H1 (cell line): ENCODE measurements around the gene HSD17B3. TPM values are rescaled to one million over a fixed set of nuclear protein-coding genes. Genes with fewer than 3 reads are reported as not detected.

ENCODE experiments used
- CTCF ChIA-PET: fragments of 300-600 bp; sonication (Branson Sonifier 250); formaldehyde crosslinking; loops from one replicate; lab custom pipeline; 2021; ENCODE audit not compliant: partially characterized antibody; lab: Charles Lee
- POLR2A ChIA-PET: fragments of 300-600 bp; sonication (Branson Sonifier 250); formaldehyde crosslinking; loops from one replicate; lab custom pipeline; 2021; ENCODE audit warnings: inconsistent platforms; ENCODE audit not compliant: partially characterized antibody; lab: Charles Lee
- DNase-seq, 2 experiments: peaks; one replicate each; pipeline versions ENCODE4 v3.0.0 to v3.0.0-alpha.2; 2010 to 2022; ENCODE audit warnings: low spot score in 2 of 2, low read depth in 1 of 2, mixed read lengths in 1 of 2
- FAIRE-seq: peaks from 2 replicates; lab custom pipeline; 2011; peaks lifted over from hg19 to GRCh38; lab: Jason Lieb, UNC
- H2AFZ ChIP-seq: 2 replicates; pipeline ENCODE4 v1.8.1; 2012; ENCODE audit warnings: low read length, inconsistent platforms
- H2AK5ac ChIP-seq: 2 replicates; pipeline ENCODE4 v1.6.1; 2013; ENCODE audit warnings: low read depth, low read length
- H2BK120ac ChIP-seq: replicated peaks from 2 replicates; pipeline ENCODE3; 2013; ENCODE audit warnings: low read depth, low read length, inconsistent platforms
- H2BK12ac ChIP-seq: 2 replicates; pipeline ENCODE4 v1.6.1; 2013; ENCODE audit warnings: low read depth, low read length
- H2BK15ac ChIP-seq: 2 replicates; pipeline ENCODE4 v1.6.1; 2013; ENCODE audit warnings: low read length
- H2BK20ac ChIP-seq: 2 replicates; pipeline ENCODE4 v1.6.1; 2013; ENCODE audit warnings: low read length
- H2BK5ac ChIP-seq: 2 replicates; pipeline ENCODE4 v1.6.1; 2013; ENCODE audit warnings: low read depth, low read length
- H3K14ac ChIP-seq: 2 replicates; pipeline ENCODE4 v1.6.1; 2013; ENCODE audit warnings: inconsistent platforms; ENCODE audit not compliant: insufficient read length
- H3K18ac ChIP-seq: 2 replicates; pipeline ENCODE4 v1.6.1; 2013; ENCODE audit warnings: low read length; ENCODE audit errors: extremely low read depth
- H3K23ac ChIP-seq: 2 replicates; pipeline ENCODE4 v1.6.1; 2013; ENCODE audit warnings: inconsistent platforms; ENCODE audit not compliant: insufficient read length
- H3K23me2 ChIP-seq: 2 replicates; pipeline ENCODE4 v1.6.1; 2013; ENCODE audit warnings: low read depth, low read length
- H3K27ac ChIP-seq: 2 replicates; pipeline ENCODE4 v1.6.1; 2011; ENCODE audit warnings: low read depth, low read length, inconsistent platforms
- H3K27me3 ChIP-seq, 4 experiments: replicated peaks in 1 of 4; 1 replicate in 1 of 4; 2 replicates in 3 of 4; pipeline versions ENCODE4 v1.6.1 to v1.8.1; 2011 to 2013; ENCODE audit warnings: low read length in 3 of 4, mild to moderate bottlenecking in 3 of 4, inconsistent platforms in 2 of 4, mixed read lengths in 2 of 4, moderate library complexity in 1 of 4; ENCODE audit not compliant: control insufficient read depth in 3 of 4, insufficient read depth in 3 of 4; ENCODE audit errors: extremely low read depth in 1 of 4
- H3K36me3 ChIP-seq, 4 experiments: 2 replicates each; pipeline versions ENCODE4 v1.6.1 to v1.8.1; 2011 to 2013; ENCODE audit warnings: mild to moderate bottlenecking in 4 of 4, low read length in 3 of 4, moderate library complexity in 2 of 4, control low read depth in 1 of 4, inconsistent platforms in 1 of 4; ENCODE audit not compliant: insufficient read depth in 4 of 4, control insufficient read depth in 2 of 4
- H3K4ac ChIP-seq: replicated peaks from 2 replicates; pipeline ENCODE3; 2013; ENCODE audit warnings: low read length, low read depth, mixed read lengths, inconsistent platforms; ENCODE audit not compliant: insufficient read length
- H3K4me1 ChIP-seq, 4 experiments: replicated peaks in 1 of 4; 1 replicate in 1 of 4; 2 replicates in 3 of 4; pipeline versions ENCODE4 v1.6.1 to v1.8.1; 2011 to 2013; ENCODE audit warnings: low read length in 3 of 4, inconsistent platforms in 2 of 4, mixed read lengths in 1 of 4; ENCODE audit not compliant: insufficient read depth in 4 of 4, control insufficient read depth in 3 of 4
- H3K4me2 ChIP-seq, 2 experiments: 2 replicates each; pipeline versions ENCODE4 v1.6.1 to v1.8.1; 2011 to 2013; ENCODE audit warnings: low read depth in 2 of 2, low read length in 2 of 2, control low read depth in 1 of 2, inconsistent platforms in 1 of 2, mild to moderate bottlenecking in 1 of 2; ENCODE audit not compliant: insufficient read depth in 1 of 2
- H3K4me3 ChIP-seq, 4 experiments: fragments of 200-600, 300-600 bp in 1 of 4; sonication (generic), shearing (Covaris generic), sonication (Bioruptor Twin) in 1 of 4; 2 replicates each; pipeline versions ENCODE4 v1.5.1 to v1.8.1; 2011 to 2016; ENCODE audit warnings: low read length in 4 of 4, low read depth in 3 of 4, control low read depth in 2 of 4, inconsistent platforms in 2 of 4, mild to moderate bottlenecking in 2 of 4, mixed read lengths in 1 of 4, moderate library complexity in 1 of 4; ENCODE audit not compliant: insufficient read depth in 2 of 4; ENCODE audit errors: extremely low read depth in 1 of 4
- H3K56ac ChIP-seq: replicated peaks from 2 replicates; pipeline ENCODE3; 2013; ENCODE audit warnings: low read depth, mild to moderate bottlenecking, mixed read lengths, low read length, inconsistent platforms; ENCODE audit not compliant: insufficient read length
- H3K79me1 ChIP-seq: 2 replicates; pipeline ENCODE4 v1.6.1; 2013; ENCODE audit warnings: low read depth, low read length, control low read depth
- H3K79me2 ChIP-seq, 2 experiments: 2 replicates each; pipeline versions ENCODE4 v1.6.1 to v1.8.1; 2012 to 2013; ENCODE audit warnings: low read length in 2 of 2, mild to moderate bottlenecking in 2 of 2, inconsistent platforms in 1 of 2; ENCODE audit not compliant: insufficient read depth in 2 of 2, control insufficient read depth in 1 of 2
- H3K9ac ChIP-seq, 4 experiments: replicated peaks in 1 of 4; 1 replicate in 1 of 4; 2 replicates in 3 of 4; pipeline versions ENCODE4 v1.6.1 to v1.8.1; 2011 to 2013; ENCODE audit warnings: low read depth in 3 of 4, low read length in 3 of 4, control low read depth in 2 of 4, mild to moderate bottlenecking in 2 of 4, moderate library complexity in 2 of 4, inconsistent platforms in 1 of 4; ENCODE audit errors: extremely low read depth in 1 of 4
- H3K9me3 ChIP-seq, 2 experiments: 2 replicates each; pipeline versions ENCODE4 v1.6.1 to v1.8.1; 2012 to 2013; ENCODE audit warnings: mild to moderate bottlenecking in 2 of 2, moderate library complexity in 2 of 2, control low read depth in 1 of 2, inconsistent platforms in 1 of 2, low read depth in 1 of 2, low read length in 1 of 2, mixed read lengths in 1 of 2; ENCODE audit not compliant: insufficient read depth in 2 of 2
- H4K20me1 ChIP-seq, 2 experiments: replicated peaks in 1 of 2; 2 replicates each; pipeline versions ENCODE3 to v1.8.1; 2011 to 2013; ENCODE audit warnings: inconsistent platforms in 2 of 2, low read length in 2 of 2, mild to moderate bottlenecking in 1 of 2; ENCODE audit not compliant: insufficient read depth in 2 of 2, control insufficient read depth in 1 of 2
- H4K5ac ChIP-seq: 2 replicates; pipeline ENCODE4 v1.6.1; 2013; ENCODE audit warnings: low read length, low read depth, mixed read lengths, inconsistent platforms; ENCODE audit not compliant: insufficient read length
- H4K8ac ChIP-seq: 2 replicates; pipeline ENCODE4 v1.8.0; 2013; ENCODE audit warnings: mild to moderate bottlenecking, moderate library complexity, low read length, inconsistent platforms; ENCODE audit not compliant: insufficient read depth; ENCODE audit errors: extremely low read depth
- H4K91ac ChIP-seq: replicated peaks from 2 replicates; pipeline ENCODE3; 2013; ENCODE audit warnings: low read length, mixed read lengths, inconsistent platforms; ENCODE audit not compliant: insufficient read length
- BRCA1 ChIP-seq: IDR thresholded peaks from 2 replicates; pipeline ENCODE4 v1.6.1; 2012; ENCODE audit warnings: low read depth, low read length, improper control_type of control experiment
- CHD1 ChIP-seq: IDR thresholded peaks from 2 replicates; pipeline ENCODE4 v1.6.1; 2012; ENCODE audit warnings: low read depth, low read length, improper control_type of control experiment
- CTBP2 ChIP-seq: IDR thresholded peaks from 2 replicates; pipeline ENCODE4 v1.7.0; 2011; ENCODE audit warnings: borderline replicate concordance, mild to moderate bottlenecking, moderate library complexity, mixed read lengths, low read length; ENCODE audit not compliant: insufficient read depth, insufficient read length
- CTCF ChIP-seq, 3 experiments: IDR thresholded peaks; 1 replicate in 2 of 3; 2 replicates in 1 of 3; pipeline versions ENCODE4 v1.5.1 to v1.6.1; 2011; ENCODE audit warnings: low read length in 3 of 3, mild to moderate bottlenecking in 3 of 3, inconsistent platforms in 2 of 3, low read depth in 1 of 3, moderate library complexity in 1 of 3; ENCODE audit not compliant: insufficient read depth in 1 of 3; ENCODE audit errors: control extremely low read depth in 1 of 3
- EP300 ChIP-seq, 2 experiments: IDR thresholded peaks; 1 replicate in 1 of 2; 2 replicates in 1 of 2; pipeline ENCODE4 v1.6.1; 2011 to 2012; ENCODE audit warnings: low read depth in 2 of 2, low read length in 2 of 2, mild to moderate bottlenecking in 2 of 2, borderline replicate concordance in 1 of 2, inconsistent platforms in 1 of 2, moderate library complexity in 1 of 2
- GABPA ChIP-seq: IDR thresholded peaks from 2 replicates; pipeline ENCODE4 v1.6.1; 2011; ENCODE audit warnings: mild to moderate bottlenecking, low read length, moderate library complexity, borderline replicate concordance; ENCODE audit not compliant: insufficient read depth
- KDM5A ChIP-seq: fragments of 200-600 bp; IDR thresholded peaks from 2 replicates; pipeline ENCODE4 v1.7.1; 2012; ENCODE audit warnings: mild to moderate bottlenecking, low read length, inconsistent platforms, mixed read lengths
- TCF12 ChIP-seq: IDR thresholded peaks from 2 replicates; pipeline ENCODE4 v1.6.1; 2011; ENCODE audit warnings: low read depth, mild to moderate bottlenecking, low read length
- YY1 ChIP-seq: IDR thresholded peaks from 2 replicates; pipeline ENCODE4 v1.6.1; 2011; ENCODE audit warnings: low read depth, mild to moderate bottlenecking, low read length
- WGBS, 2 experiments: shearing (Covaris generic) in 1 of 2; methylation state at CpG; one replicate each; pipeline versions ENCODE4 v1.1.6 to v1.1.7; 2013 to 2015; ENCODE audit warnings: low lambda C conversion rate in 2 of 2, mixed read lengths in 2 of 2, inconsistent platforms in 1 of 2, low coverage in 1 of 2, missing lambda C conversion rate in 1 of 2; ENCODE audit not compliant: insufficient replicate concordance in 2 of 2, insufficient coverage in 1 of 2, insufficient read length in 1 of 2; ENCODE audit errors: extremely low coverage in 1 of 2, missing lambda C conversion rate in 1 of 2; 5-methylcytosine and 5-hydroxymethylcytosine counted together
- polyA plus RNA-seq, 7 experiments: library from polyadenylated mRNA; depleted of rRNA in 3 of 7; stranded (reverse) in 5 of 7; unstranded in 2 of 7; fragments of >200 nt in 5 of 7; fragments of 200-250 nt in 2 of 7; gene quantifications; 1 replicate in 5 of 7; 2 replicates in 1 of 7; 4 replicates in 1 of 7; pipeline versions ENCODE4 v1.2.1 to v1.2.3, GENCODE V29; 2011 to 2013; ENCODE audit warnings: missing spikeins in 2 of 7, mixed read lengths in 2 of 7
- total RNA-seq: library from RNA; stranded (reverse); fragmentation: NEBNext Ultra II Directional; extraction: Animal tissue kit (Norgen Biotek cat#: 25700); gene quantifications from 2 replicates; pipeline ENCODE4 v1.2.1, GENCODE V29; 2021

HSD17B3 gene
- total and polyA plus RNA-seq, 2 of the 8 experiments (the other 6 are each of a cell fraction or from before 2014, with no cell fraction given) = not detected

GRCh38 chr9:96209407-96210271 lies 92.3 kb downstream of the HSD17B3 start:
- WGBS, 2 experiments = 83% methylated on average over 7 of the region's 7 CpGs; no CpG with 5 or more reads in 1 of the 2 experiments
- CTCF ChIA-PET = interaction anchor here (0.6 to 2.3 kb wide), 8 partner anchors 8 to 1042 kb away, joined by 3 to 8 read pairs (median 4); no protein-coding TSS in a partner anchor
- no peak overlapping the region for H4K8ac ChIP-seq
- no peaks in the 10 kb centered on the region for H3K79me1 ChIP-seq
- TF ChIP-seq GABPA (no peak), KDM5A (no peak), CTBP2 (no peak), BRCA1 (no peak), EP300 (IDR thresholded peaks at IDR 0.05; ENCODE audit: borderline replicate concordance in 1 of 2, low read depth in 2 of 2, low read length in 2 of 2) (no peak), TCF12 (no peak), CHD1 (no peak), YY1 (no peak), CTCF (IDR thresholded peaks at IDR 0.05; ENCODE audit: control extremely low read depth in 1 of 3, insufficient read depth in 1 of 3, low read depth in 1 of 3, low read length in 3 of 3) (no peak)
- peaks cover 0 to 4% (median 0%) of the 10 kb centered on the region in 4 experiments; a peak in 2 of 7 replicates for H3K27me3 ChIP-seq
- no peak overlapping the region for H4K91ac ChIP-seq
- no peaks in the 10 kb centered on the region for H4K20me1 ChIP-seq
- no peak overlapping the region for H2AFZ ChIP-seq
- FAIRE-seq (no peak), DNase-seq (no peak)
- no peaks in the 10 kb centered on the region for H3K79me2 ChIP-seq
- no peaks in the 10 kb centered on the region for H3K36me3 ChIP-seq
- no peak overlapping the region for H3K56ac ChIP-seq
- H2BK5ac ChIP-seq = no peak overlapping the region
- H2BK20ac ChIP-seq = no peak overlapping the region
- H4K5ac ChIP-seq = no peak overlapping the region
- H3K27ac ChIP-seq = no peak overlapping the region
- no peak overlapping the region for H3K4ac ChIP-seq
- no peak overlapping the region for H2BK15ac ChIP-seq
- H3K4me2 ChIP-seq = no peak overlapping the region
- POLR2A ChIA-PET = interaction anchor here (0.9 to 1.1 kb wide), 2 partner anchors 25 to 334 kb away, joined by 3 read pairs; partner anchors contain the start of gene ERCC6L2
- H3K9me3 ChIP-seq = no peaks in the 10 kb centered on the region; a peak in 2 of 4 replicates
- no peaks in the 10 kb centered on the region; the same call in 1 of the 2 replicates for H3K23me2 ChIP-seq
- no peak overlapping the region for H2AK5ac ChIP-seq
- no peak overlapping the region for H3K14ac ChIP-seq
- no peaks in the 10 kb centered on the region; a peak in 1 of 7 replicates for H3K4me1 ChIP-seq
- H3K4me3 ChIP-seq = no peak overlapping the region
- H3K9ac ChIP-seq = no peak overlapping the region
- no peak overlapping the region for H3K23ac ChIP-seq
- no peak overlapping the region for H2BK12ac ChIP-seq
- H3K18ac ChIP-seq = no peak overlapping the region
- no peak overlapping the region for H2BK120ac ChIP-seq
